ENCODE data around the gene SH3GL1.

GRCh38 chr19:4399812-4400134, 574 bp downstream of the SH3GL1 start:
- no peak for TF ChIP-seq ZNF384 (IDR thresholded peaks at IDR 0.05)
- TF ChIP-seq TARDBP (IDR thresholded peaks at IDR 0.05), result no peak
- no peak for TF ChIP-seq FOXM1 (IDR thresholded peaks at IDR 0.05; ENCODE audit: borderline replicate concordance)
- TF ChIP-seq ELF4 (IDR thresholded peaks at IDR 0.05), result no peak
- TF ChIP-seq BHLHE40 (IDR thresholded peaks at IDR 0.05; ENCODE audit: borderline replicate concordance), result no peak
- TF ChIP-seq SP1 (IDR thresholded peaks at IDR 0.05), result no peak
- TF ChIP-seq SUZ12 (IDR thresholded peaks at IDR 0.05), result no peak
- no peak for TF ChIP-seq NFRKB (IDR thresholded peaks at IDR 0.05)
- no peak for TF ChIP-seq L3MBTL2 (conservative IDR thresholded peaks at IDR 0.05)
- TF ChIP-seq LEF1 (IDR thresholded peaks at IDR 0.05; ENCODE audit: borderline replicate concordance), result no peak
- no peak for TF ChIP-seq FOXK2 (IDR thresholded peaks at IDR 0.05)
- TF ChIP-seq FOXA1 (IDR thresholded peaks at IDR 0.05), result no peak
- no peak for TF ChIP-seq PKNOX1 (IDR thresholded peaks at IDR 0.05)

Data from HEK293T (cell line).